ENCODE results near the gene HPCA.

GRCh38 chr1:32944180-32944579 lies 57.9 kb downstream of the HPCA start:
- no peak for TF ChIP-seq CTCF (IDR thresholded peaks at IDR 0.05)
- TF ChIP-seq POLR2A (IDR thresholded peaks at IDR 0.05): no peak
- TF ChIP-seq POLR2AphosphoS5 (IDR thresholded peaks at IDR 0.05): no peak
- no peak for TF ChIP-seq EP300 (IDR thresholded peaks at IDR 0.05; ENCODE audit: low read depth)
